K562 (cell line): Measurements from ENCODE around the gene MYH15. TPM values are rescaled to one million over a fixed set of nuclear protein-coding genes. Genes with fewer than 3 reads are reported as not detected.

Experiments used
- ATAC-seq: fragments of 200-7000 bp; cut with Tn5 transposase; 3 replicates; pipeline ENCODE4 v1.9.1; 2020; ENCODE audit warnings: moderate library complexity
- BruUV-seq: library from RNA; stranded (reverse); fragments of 400-500 nt; replicated peaks from 2 replicates; lab custom pipeline; 2021; lab: Mats Ljungman, UMichigan
- CTCF ChIA-PET: fragments of 300-600 bp; formaldehyde crosslinking; extraction: SDS; loops from one replicate; lab custom pipeline; 2021; ENCODE audit warnings: low intra/inter-chr PET ratio; lab: Yijun Ruan, JAX
- POLR2A ChIA-PET: fragments of 300-600, 350-650 bp; sonication (Branson Sonifier 250); formaldehyde crosslinking; extraction: SDS; loops from one replicate; lab custom pipeline; 2021; ENCODE audit warnings: antibody characterized with exemption, inconsistent platforms; lab: Yijun Ruan, JAX
- DNase-seq, 4 experiments: peaks; one replicate each; pipeline versions ENCODE4 v3.0.0 to v3.0.0-alpha.2; 2011 to 2018; ENCODE audit warnings: low spot score in 3 of 4, mixed read lengths in 3 of 4; ENCODE audit errors: extremely low read depth in 1 of 4
- FAIRE-seq: peaks from 2 replicates; lab custom pipeline; 2011; peaks lifted over from hg19 to GRCh38; lab: Jason Lieb, UNC
- H2AFZ ChIP-seq: 2 replicates; pipeline ENCODE4 v1.6.0; 2011; ENCODE audit warnings: low read depth, low read length, control low read depth, inconsistent platforms
- H3K27ac ChIP-seq: fragments of 200-600 bp; 3 replicates; pipeline ENCODE4 v1.8.0; 2011; ENCODE audit warnings: low read depth, mild to moderate bottlenecking, control low read depth, inconsistent platforms, low read length, moderate library complexity, mixed read lengths; ENCODE audit errors: extremely low read depth
- H3K27me3 ChIP-seq, 2 experiments: fragments of 300-600 bp in 1 of 2; 2 replicates in 1 of 2; 3 replicates in 1 of 2; pipeline versions ENCODE4 v1.6.0 to v1.8.0; 2011; ENCODE audit warnings: inconsistent platforms in 2 of 2, low read length in 2 of 2, mild to moderate bottlenecking in 1 of 2, mixed read lengths in 1 of 2, moderate library complexity in 1 of 2; ENCODE audit not compliant: control insufficient read depth in 2 of 2, insufficient read depth in 2 of 2
- H3K36me3 ChIP-seq: fragments of 300-600 bp; 3 replicates; pipeline ENCODE4 v1.8.0; 2011; ENCODE audit warnings: mild to moderate bottlenecking, low read length, inconsistent platforms; ENCODE audit not compliant: control insufficient read depth, insufficient read depth
- H3K4me1 ChIP-seq, 2 experiments: fragments of 200-600 bp in 1 of 2; replicated peaks in 1 of 2; 2 replicates in 1 of 2; 3 replicates in 1 of 2; pipeline versions ENCODE4 v1.5.1 to v1.8.0; 2011; ENCODE audit warnings: inconsistent platforms in 2 of 2, low read length in 2 of 2, mild to moderate bottlenecking in 1 of 2, mixed read lengths in 1 of 2, moderate library complexity in 1 of 2; ENCODE audit not compliant: control insufficient read depth in 2 of 2, insufficient read depth in 2 of 2
- H3K4me2 ChIP-seq: 2 replicates; pipeline ENCODE4 v1.6.1; 2011; ENCODE audit warnings: low read length, control low read depth, inconsistent platforms, mixed read lengths; ENCODE audit not compliant: insufficient read depth
- H3K4me3 ChIP-seq: fragments of 200-600 bp; sonication (generic), shearing (Covaris generic); 2 replicates; pipeline ENCODE4 v1.5.1; 2016; ENCODE audit warnings: control low read depth, inconsistent platforms
- H3K79me2 ChIP-seq: fragments of 200-600 bp; 3 replicates; pipeline ENCODE4 v1.8.0; 2011; ENCODE audit warnings: low read length, inconsistent platforms; ENCODE audit not compliant: control insufficient read depth, insufficient read depth
- H3K9ac ChIP-seq, 2 experiments: 2 replicates each; pipeline versions ENCODE4 v1.6.0 to v1.6.1; 2011; ENCODE audit warnings: low read depth in 2 of 2, low read length in 2 of 2, control low read depth in 1 of 2, inconsistent platforms in 1 of 2, mild to moderate bottlenecking in 1 of 2, mixed read lengths in 1 of 2; ENCODE audit not compliant: insufficient read depth in 1 of 2
- H3K9me1 ChIP-seq: one replicate; pipeline ENCODE4 v1.6.0; 2011; ENCODE audit warnings: inconsistent platforms, mild to moderate bottlenecking, low read length, moderate library complexity; ENCODE audit not compliant: control insufficient read depth, insufficient read depth
- H3K9me3 ChIP-seq: replicated peaks from 2 replicates; pipeline ENCODE4 v1.5.1; 2011; ENCODE audit warnings: low read depth, low read length, inconsistent platforms; ENCODE audit not compliant: control insufficient read depth, insufficient read depth
- H4K20me1 ChIP-seq: replicated peaks from 2 replicates; pipeline ENCODE4 v1.6.1; 2011; ENCODE audit warnings: low read length, inconsistent platforms, mixed read lengths; ENCODE audit not compliant: control insufficient read depth, insufficient read depth
- ESRRB ChIP-seq: fragments of 250-450 bp; sonication (Bioruptor Pico); IDR thresholded peaks from 2 replicates; pipeline ENCODE4 v1.5.0; 2020; ENCODE audit warnings: mild to moderate bottlenecking, moderate library complexity, borderline replicate concordance
- HDAC3 ChIP-seq: fragments of 450-650 bp; IDR thresholded peaks from 2 replicates; pipeline ENCODE4 v1.6.1; 2018; ENCODE audit warnings: borderline replicate concordance, mild to moderate bottlenecking, moderate library complexity; ENCODE audit not compliant: partially characterized antibody
- KLF16 ChIP-seq: IDR thresholded peaks from 2 replicates; pipeline ENCODE4 v1.6.1; 2016; ENCODE audit warnings: antibody characterized with exemption
- MYC ChIP-seq, 2 experiments: fragments of 250-450 bp in 1 of 2; sonication (Bioruptor Pico) in 1 of 2; IDR thresholded peaks; 2 replicates each; pipeline versions ENCODE4 v1.5.1 to v1.6.1; 2012 to 2021; ENCODE audit warnings: low read depth in 2 of 2, borderline replicate concordance in 1 of 2, improper control_type of control experiment in 1 of 2, low read length in 1 of 2, mild to moderate bottlenecking in 1 of 2, moderate library complexity in 1 of 2
- POLR3G ChIP-seq: IDR thresholded peaks from 2 replicates; pipeline ENCODE4 v1.6.1; 2011; ENCODE audit not compliant: insufficient read length, insufficient replicate concordance; ENCODE audit errors: extremely low read depth
- PRMT5 ChIP-seq: sonication (generic); formaldehyde crosslinking; IDR thresholded peaks from 2 replicates; pipeline ENCODE4 v1.5.0; 2020; ENCODE audit warnings: missing genetic modification reagents
- PTBP1 ChIP-seq: fragments of 200-400 bp; formaldehyde crosslinking; IDR thresholded peaks from 2 replicates; pipeline ENCODE4 v1.6.1; 2017; ENCODE audit warnings: low read depth, low read length
- SREBF1 ChIP-seq: fragments of 150-350 bp; IDR thresholded peaks from 2 replicates; pipeline ENCODE4 v1.6.1; 2014; ENCODE audit warnings: antibody characterized with exemption, low read depth, low read length, borderline replicate concordance
- TCF7L2 ChIP-seq: fragments of 150-350 bp; IDR thresholded peaks from 2 replicates; pipeline ENCODE4 v1.6.1; 2016; ENCODE audit warnings: low read depth, mild to moderate bottlenecking, low read length, moderate library complexity
- U2AF1 ChIP-seq: fragments of 200-400 bp; formaldehyde crosslinking; optimal IDR thresholded peaks from 2 replicates; pipeline ENCODE3; 2017; ENCODE audit warnings: mild to moderate bottlenecking, low read depth, low read length, moderate library complexity
- XRCC5 ChIP-seq: fragments of 200-400 bp; formaldehyde crosslinking; IDR thresholded peaks from 2 replicates; pipeline ENCODE4 v1.6.1; 2017; ENCODE audit warnings: low read depth, mild to moderate bottlenecking, low read length
- in situ Hi-C: fragments of 300-500 bp; cut with MboI; formaldehyde crosslinking; loops from 4 replicates; pipeline ENCODE4 v1.15.0; 2018; ENCODE audit warnings: inconsistent platforms, mixed read lengths
- intact Hi-C: fragments of 100-400 bp; cut with micrococcal nuclease; formaldehyde crosslinking; loops from 2 replicates; pipeline ENCODE4 v1.14.2; 2022
- polyA plus RNA-seq, 8 experiments: library from polyadenylated mRNA; depleted of rRNA in 4 of 8; stranded (reverse) in 5 of 8; unstranded in 3 of 8; fragments of >200 nt; fragmentation: Nextera tagmentation in 2 of 8; fragmentation: Illumina TruSeq in 1 of 8; extraction: Ambion mirVana in 2 of 8; extraction: Trizol in 1 of 8; gene quantifications; 2 replicates each; pipeline versions ENCODE4 v1.2.1 to v1.2.3, GENCODE V29; 2011 to 2014; ENCODE audit warnings: inconsistent platforms in 1 of 8, missing spikeins in 1 of 8
- total RNA-seq, 7 experiments: library from RNA; depleted of rRNA in 6 of 7; stranded (reverse); fragments of >200 nt in 6 of 7; fragmentation: Illumina TruSeq in 2 of 7; extraction: Trizol in 2 of 7; gene quantifications; 2 replicates each; pipeline versions ENCODE4 v1.2.1 to v1.2.3, GENCODE V29; 2011 to 2021; ENCODE audit warnings: low replicate concordance in 1 of 7
- TF ChIP-seq, protein P1 (sequence below): fragments of 450-650 bp; IDR thresholded peaks from 2 replicates; pipeline ENCODE4 v1.6.1; 2017; ENCODE audit warnings: antibody characterized with exemption

The MYH15 gene
- total and polyA plus RNA-seq, 9 of the 15 experiments (the other 6 are each of a cell fraction or from before 2014, with no cell fraction given) = 0.03 to 0.29 (median 0.12) TPM

DNA sequence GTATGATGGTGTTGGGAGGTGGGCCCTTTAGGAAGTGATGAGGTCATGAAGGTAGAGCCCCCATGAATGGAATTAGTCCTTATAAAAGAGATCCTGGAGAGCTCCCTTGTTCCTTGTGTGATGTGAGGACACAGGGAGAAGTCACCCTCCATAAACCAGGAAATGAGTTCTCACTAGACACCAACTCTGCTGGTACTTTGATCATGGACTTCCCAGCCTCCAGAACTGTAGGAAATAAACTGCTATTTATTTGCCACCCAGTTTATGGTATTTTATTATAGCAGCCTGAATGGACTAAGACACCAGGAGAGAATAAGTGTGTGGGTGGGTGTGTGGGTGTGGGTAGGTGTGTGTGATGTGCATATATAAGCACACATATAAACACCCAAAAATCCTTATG lies 71.9 kb downstream of the MYH15 start:
- in situ Hi-C loops = no loop called here
- Histone ChIP-seq H3K36me3 (no peaks in the 10 kb centered on the region), H3K79me2 (no peaks in the 10 kb centered on the region), H3K4me2 (no peak overlapping the region), H3K27ac (no peak overlapping the region), H2AFZ (no peak overlapping the region), H3K9ac (no peak overlapping the region), H3K9me1 (no peaks in the 10 kb centered on the region), H3K9me3 (no peaks in the 10 kb centered on the region), H3K4me3 (no peak overlapping the region), H4K20me1 (no peaks in the 10 kb centered on the region), H3K27me3 (no peaks in the 10 kb centered on the region), H3K4me1 (no peaks in the 10 kb centered on the region)
- no peak for DNase-seq
- no peak for ATAC-seq
- TF ChIP-seq KLF16 (no peak), HDAC3 (no peak), ESRRB (CRISPR knock-in tag) (no peak), XRCC5 (no peak), TCF7L2 (no peak), SREBF1 (no peak), U2AF1 (no peak), MYC (IDR thresholded peaks at IDR 0.05; ENCODE audit: low read depth, low read length) (no peak), MYC (CRISPR knock-in tag; IDR thresholded peaks at IDR 0.05; ENCODE audit: borderline replicate concordance, low read depth) (no peak), POLR3G (no peak), PRMT5 (CRISPR knock-in tag) (no peak), PTBP1 (no peak)
- TF ChIP-seq, protein P1, sequence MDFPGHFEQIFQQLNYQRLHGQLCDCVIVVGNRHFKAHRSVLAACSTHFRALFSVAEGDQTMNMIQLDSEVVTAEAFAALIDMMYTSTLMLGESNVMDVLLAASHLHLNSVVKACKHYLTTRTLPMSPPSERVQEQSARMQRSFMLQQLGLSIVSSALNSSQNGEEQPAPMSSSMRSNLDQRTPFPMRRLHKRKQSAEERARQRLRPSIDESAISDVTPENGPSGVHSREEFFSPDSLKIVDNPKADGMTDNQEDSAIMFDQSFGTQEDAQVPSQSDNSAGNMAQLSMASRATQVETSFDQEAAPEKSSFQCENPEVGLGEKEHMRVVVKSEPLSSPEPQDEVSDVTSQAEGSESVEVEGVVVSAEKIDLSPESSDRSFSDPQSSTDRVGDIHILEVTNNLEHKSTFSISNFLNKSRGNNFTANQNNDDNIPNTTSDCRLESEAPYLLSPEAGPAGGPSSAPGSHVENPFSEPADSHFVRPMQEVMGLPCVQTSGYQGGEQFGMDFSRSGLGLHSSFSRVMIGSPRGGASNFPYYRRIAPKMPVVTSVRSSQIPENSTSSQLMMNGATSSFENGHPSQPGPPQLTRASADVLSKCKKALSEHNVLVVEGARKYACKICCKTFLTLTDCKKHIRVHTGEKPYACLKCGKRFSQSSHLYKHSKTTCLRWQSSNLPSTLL = no peak
- FAIRE-seq = no peak
- intact Hi-C loops = no loop called here
- ChIA-PET CTCF (interaction anchor here (0.7 kb wide), 1 partner anchor 864 kb away, joined by 4 read pairs; no protein-coding TSS in a partner anchor), POLR2A (interaction anchor here (0.7 kb wide), 1 partner anchor 36 kb away, joined by 3 read pairs; no protein-coding TSS in a partner anchor)
- BruUV-seq = no TSS peak
